Activated effector memory CD4-positive, alpha-beta T cell treated with anti-CD3 and anti-CD28 coated beads, Interleukin-2, amount 50 U/mL, for 16 hours (primary cell): ENCODE measurements around the gene GRID2IP.

Experiments used
- DNase-seq: peaks from one replicate; pipeline ENCODE4 v3.0.0-alpha.2; 2020

GRID2IP gene

DNA sequence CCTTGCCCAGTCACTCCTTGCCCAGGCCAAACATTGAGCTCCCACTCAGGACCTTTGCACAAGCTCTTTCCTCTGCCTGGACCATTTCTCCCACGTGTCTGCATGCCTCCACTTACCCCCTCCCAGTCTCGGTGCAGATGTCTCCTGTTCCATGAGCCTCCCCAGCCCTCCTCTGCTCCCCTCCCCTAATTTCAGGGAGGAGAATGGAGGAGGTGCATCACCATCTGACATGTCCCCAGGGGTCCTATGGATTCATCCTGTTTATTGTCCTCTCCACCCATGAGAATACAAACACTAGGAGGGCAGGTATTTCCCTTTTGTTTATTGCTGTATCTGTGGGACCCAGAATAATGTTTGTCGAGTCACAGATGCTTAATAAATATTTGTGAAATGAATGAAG is 8.6 kb upstream of the GRID2IP start:
- DNase-seq, result no peak

DNA sequence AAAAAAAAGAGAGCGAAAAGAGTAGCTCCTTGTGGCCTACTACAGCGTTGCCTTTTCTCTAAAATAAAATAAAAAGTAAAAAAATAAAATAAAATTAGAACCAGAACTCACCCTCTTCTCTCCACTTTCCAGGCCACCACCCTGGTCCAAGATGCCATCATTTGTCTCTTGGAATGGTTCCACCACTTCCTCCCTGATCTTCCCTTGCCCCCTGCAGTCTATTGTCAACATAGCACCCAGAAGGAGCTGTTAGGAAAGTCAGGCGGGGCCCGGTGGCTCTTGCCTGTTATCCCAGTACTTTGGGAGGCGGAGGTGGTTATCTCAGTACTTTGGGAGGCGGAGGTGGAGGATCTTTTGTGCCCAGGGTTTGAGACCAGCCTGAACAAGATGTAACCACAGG is 7.6 kb upstream of the GRID2IP start:
- no peak for DNase-seq

DNA sequence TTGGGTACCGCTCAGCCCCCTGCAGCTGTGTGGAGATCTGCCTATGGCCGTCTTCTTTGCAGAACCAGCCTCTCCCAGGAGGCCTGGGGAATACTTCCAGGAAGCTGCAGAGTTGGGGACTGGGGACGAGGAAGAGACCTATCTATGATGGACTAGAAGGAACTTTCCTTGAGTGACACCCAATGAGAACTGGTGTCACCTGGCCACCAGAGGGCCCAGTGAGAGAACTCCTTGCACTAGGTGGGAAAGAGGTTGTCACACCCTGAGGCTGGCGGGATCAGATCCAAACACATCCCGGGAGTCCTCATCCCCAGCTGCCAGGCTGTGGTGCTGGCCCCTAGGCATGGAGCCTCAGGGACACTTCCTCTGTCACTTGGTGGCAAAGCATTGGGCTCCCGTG is 4.9 kb upstream of the GRID2IP start:
- DNase-seq, result no peak

DNA sequence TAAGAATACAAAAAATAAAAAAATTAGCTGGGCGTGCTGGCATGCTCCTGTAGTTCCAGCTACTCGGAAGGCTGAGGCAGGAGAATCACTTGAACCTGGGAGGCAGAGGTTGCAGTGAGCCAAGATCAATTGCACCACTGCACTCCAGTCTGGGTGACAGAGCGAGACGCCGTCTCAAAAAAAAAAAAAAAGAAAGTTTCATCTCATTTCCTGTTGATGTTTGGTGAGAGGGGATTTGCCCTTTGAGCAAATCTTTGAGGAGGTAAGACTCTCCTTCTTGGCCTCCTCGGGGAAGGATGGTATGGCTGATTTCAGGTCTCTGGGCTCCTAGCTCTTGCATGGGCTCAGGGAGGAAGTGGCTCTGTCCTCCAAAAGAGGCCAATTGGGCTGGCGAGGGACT is 3.6 kb upstream of the GRID2IP start:
- no peak for DNase-seq

DNA sequence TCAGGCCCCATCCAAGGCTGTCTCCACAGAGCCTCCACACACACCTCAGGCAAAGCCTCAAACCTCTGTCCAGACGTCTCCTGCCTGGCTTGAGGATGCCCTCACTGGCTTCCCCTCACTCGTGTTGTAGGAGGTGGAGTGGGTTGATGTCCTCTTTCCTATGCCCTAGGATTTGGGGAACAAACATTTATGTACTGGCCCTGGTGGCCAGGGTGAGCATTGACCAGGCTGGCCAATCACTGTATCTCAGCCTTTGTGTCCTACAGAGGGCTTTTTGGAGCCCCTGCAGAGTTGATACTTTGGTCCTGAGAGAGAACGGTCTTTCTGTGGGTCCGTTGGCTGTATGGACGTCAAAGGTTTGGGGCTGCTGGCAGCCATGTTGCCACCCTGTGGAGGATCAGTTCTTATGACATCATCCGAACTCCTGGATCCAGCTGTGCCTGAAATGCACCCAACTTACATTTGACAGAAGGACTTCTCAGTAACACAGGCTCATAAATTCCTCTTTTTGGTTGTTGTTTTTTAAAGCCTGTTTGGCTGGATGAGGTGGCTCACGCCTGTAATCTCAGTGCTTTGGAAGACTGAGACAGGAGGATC is 2.3 kb upstream of the GRID2IP start:
- no peak for DNase-seq

DNA sequence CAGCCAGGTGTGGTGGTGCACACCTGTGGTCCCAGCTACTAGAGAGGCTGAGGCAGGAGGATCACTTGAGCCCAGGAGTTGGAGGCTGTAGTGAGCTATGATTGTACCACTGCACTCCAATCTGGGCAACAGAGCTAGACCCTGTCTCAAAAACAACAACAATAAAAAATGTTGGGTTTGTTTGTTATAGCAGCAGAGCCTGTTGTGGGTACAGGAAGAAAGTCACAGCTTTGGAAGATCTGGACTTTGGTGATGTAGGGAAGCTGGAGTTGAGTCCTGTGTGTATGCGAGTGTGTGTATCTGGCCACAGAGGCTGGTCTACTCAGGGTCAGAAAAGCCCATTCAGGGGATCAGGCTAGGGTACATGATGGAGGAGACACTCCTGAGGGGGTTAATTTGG is 3.9 kb downstream of the GRID2IP start:
- DNase-seq, result no peak

DNA sequence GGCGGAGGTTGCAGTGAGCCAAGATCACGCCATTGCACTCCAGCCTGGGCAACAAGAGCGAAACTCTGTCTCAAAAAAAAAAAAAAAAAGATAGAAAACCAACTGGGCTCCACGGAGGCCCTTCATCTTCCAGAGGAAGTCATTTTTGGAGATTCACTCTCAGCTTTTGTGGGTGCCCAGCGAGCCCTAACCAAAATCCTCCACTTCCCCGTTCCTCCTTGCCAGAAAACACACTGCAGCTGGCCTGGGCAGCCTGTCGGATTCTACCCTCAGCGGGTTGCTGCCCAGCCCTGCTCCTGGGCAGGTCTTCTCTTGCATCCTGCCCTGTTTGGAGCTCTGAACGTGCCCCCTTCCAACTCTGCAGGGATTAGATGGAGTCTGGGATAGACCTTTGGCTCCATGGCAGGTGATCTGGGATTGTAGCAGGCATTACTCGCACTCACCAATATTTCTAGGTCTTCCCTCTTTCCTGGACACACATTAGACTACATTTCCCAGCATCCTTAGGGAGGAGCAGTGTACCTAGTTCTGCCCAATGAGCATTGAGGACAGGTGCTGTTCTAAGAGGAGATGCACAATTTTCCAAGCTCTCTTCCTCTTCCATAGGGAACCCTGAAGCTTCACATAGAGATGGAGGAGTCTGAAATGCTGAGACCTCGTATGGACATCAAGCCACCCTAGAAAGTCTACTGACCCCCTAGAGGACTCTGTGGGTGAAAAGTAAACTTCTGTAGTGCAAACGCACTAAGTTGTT is 4.6 kb downstream of the GRID2IP start:
- DNase-seq, result no peak

DNA sequence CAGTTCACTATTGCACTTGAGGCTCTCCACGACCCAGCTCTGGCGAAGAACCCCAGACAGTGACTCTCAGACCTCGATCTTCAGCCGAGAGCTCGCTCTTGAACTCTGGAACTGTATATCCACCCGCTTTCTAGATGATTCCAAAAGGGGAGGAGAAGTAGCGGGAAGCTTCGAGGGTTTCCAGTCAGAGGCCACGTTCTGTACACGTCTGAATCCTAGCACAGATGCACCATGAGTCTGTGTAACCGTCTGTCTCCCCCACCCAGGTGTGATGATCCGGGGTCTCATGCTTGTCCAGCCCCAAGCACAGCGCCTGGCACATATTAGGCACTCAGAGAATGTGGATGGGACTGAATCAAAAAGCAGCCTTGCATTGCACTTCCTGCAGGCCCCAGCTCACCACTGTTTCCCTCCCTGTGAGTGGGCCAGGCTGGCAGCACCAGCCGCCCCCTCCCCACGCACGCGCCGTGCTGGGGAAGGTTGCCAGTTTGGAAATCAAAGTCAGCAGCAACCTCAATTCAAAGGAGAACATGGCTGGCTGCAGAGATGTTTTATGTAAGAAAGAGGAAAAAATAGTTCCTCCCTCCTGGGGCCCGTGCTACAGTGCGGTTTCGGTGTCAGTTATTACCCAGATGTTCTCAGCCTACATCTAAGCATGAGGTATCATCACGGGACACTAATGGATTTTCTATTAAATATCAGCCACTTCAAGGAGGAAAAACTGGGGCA is 5.7 kb downstream of the GRID2IP start:
- DNase-seq, result no peak

DNA sequence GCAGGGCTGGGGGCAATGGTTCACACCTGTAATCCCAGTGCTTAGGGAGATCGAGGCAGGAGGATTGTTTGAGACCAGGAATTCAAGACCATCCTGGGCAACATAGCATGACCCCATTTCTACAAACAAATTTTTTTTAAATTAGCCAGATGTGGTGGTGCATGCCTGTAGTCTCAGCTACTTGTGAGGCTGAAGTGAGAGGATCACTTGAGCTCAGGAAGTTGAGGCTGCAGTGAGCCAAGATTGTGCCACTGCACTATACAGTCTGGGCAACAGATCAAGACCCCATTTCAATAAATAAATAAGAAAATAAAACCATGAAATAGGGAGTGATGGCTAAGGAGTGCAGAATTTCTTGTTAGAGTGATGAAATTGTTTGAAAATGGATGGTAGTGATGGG is 8.9 kb downstream of the GRID2IP start:
- no peak for DNase-seq

DNA sequence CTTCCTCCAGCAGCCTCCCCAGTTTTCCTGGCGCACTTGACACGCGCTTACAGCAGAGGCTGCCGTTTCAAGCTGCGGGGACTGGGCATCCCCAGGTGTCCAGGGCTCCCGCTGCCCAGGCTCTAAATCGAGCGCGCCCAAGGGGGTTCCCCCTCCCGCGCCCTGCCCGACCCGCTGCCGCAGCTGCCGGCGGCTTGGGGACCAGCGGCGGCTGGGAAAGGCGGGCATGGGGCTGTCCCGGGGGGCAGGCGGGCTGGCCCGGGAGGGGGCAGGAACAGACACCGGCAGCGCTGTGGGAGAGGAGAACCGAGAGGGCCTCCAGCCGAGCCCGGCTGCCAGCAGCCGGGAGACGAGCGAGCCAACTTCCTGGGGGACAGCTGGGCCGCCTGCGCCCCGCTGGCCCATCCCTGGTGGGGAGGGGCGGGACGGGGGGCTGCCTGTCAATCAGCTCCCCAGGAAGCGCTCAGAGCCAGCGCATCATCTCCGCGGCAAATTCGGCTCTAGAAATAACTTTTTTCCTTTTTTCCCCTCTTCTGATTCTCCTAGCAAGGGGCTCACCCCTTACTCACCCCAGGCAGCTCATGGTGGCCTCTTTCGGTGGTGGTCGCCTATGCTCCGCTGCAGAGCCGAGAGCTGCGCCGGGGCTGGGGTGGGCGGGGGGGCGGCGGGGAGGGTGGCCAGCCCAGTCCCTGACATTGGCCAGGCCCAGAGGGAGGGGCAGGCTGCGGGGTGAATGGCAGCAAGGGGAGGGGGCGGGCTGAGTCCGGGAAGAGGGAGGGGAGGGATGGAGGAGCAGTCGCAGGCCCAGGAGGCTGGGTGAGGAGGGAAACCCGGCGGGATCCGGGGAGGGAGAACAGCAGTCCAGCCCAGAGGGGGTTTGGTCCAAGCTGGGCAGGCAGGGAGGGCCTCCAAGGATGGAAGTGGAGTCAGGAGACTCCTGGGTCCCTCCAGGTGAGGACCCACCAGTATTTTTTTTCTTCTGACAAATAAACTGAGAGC is 14.7 kb downstream of the GRID2IP start:
- no peak for DNase-seq

DNA sequence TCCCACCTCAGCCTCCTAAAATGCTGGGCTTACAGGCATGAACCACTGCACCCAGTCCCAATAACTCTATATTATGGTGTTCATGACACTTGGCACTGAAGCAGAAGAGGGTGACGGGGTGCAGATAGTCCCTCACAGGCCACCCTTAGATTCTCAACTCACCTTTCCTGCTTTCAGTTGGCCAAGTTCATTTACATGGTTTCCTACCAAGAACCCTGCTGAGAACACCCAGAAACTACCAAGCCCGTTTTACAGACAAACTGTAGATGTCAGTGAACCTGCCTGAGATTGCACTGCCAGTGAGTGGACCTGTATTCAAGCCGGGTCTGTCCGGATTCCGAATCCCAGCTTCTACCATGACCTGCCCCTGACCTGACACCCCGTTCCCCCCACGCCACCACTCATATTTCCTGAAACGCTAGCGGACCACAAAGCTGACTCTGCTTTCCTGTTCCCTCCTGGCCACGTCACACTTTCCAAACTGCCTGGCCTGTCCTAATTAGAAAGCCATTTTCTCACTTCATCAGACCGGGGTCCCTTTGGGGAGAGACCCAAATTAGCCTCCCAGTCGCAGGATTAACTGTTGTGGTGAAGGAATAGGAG is 17.3 kb downstream of the GRID2IP start:
- DNase-seq, result peak; percentile 71

DNA sequence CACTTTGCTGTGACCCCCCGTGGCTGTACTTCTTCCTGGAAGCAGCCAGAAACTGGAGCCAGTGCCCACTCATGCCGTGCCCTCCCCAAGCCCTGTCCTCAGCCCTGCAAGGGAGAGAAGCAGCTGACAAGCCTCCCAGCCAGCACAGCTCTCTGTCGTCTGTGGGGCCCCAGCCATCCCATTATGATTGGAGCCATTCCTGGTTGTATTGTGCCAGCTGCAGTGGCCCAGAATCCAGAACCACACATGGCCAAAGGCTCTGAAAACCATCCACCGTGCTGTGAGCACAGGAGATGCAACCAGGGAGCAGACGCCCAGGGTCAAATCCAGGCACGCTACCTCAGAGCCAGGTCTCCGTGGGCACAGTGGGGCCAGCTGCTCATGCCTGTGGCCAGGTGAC is 18.7 kb downstream of the GRID2IP start:
- DNase-seq, result no peak

DNA sequence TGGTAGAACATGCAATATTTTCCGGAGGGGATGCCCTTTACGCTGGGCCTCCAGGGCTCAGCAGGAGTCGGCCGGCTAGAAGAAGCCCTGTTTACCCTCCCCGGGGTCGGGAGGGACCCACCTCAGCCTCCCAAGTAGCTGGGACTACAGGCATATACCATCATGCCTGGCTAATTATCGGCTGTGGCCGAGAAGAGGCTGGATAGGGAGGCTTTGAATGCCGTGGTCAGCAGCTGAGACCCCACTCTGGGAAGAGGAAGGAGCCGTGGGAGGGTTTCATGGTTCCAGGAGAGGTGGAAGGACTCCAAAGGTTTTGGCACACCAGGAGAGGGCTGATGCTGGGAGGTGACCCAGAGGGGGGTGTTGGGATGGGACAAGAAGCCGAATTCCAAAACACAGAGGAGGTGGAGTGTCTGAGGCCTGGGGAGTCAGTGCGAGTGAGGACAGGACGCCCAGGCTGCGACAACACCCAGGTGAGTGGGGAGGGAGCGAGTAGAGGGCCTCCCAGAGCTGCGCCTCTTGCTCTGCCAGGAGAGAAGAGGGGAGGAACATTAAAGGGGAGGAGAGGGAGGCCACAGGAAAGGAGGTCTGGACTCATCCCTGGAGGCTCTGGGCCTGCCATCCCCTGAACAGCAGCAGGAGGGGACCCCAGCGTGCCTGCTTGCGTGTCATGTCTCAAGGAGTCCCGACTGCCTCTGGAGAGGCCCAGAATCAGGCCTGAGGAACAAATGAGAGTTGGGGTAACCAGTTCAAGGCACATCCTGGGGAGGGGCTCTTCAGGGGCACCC is 19.6 kb downstream of the GRID2IP start:
- DNase-seq, result no peak

DNA sequence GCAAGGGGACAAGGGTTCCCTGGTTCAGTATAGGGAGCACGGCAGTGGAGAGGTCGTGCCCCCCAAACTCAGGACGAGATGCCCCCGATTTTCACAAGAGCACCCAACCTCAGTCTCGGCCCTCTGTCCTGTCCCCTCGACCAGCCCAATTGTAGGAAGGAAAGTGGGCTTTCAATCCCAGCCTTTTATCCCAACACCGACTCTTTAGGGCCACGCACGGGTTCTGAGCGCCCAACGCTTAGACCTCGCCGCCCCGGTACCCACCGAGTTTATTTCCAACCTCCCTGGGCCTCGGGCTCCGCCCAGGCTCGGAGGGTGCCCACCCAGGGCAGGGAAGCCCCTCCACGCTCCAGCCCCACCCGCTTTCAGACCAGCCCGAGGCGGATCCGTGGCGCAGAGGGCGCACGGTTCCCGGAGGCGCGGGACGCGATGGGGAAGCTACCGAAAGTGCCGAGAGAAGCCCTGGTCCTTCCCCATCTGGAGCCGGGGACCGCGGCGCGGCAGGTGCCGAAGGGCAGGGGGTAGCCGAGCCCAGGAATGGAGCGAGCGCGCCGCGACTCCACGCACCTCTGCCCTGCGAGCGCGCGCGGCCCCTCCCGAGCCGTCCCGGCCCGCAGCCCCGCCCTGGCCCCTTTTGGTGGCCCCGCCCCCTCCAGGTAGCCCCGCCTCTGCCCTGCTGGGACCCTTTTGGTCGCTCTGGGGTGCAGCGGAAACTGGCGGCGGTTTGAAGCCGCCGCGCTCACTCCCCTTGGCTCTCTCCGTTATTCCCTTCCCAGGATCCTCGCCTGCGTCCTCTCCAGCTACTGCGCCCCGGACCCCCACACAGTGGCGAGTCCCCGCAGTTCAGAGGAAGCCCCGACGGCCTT is 20.4 kb downstream of the GRID2IP start:
- DNase-seq, result peak; percentile 76

DNA sequence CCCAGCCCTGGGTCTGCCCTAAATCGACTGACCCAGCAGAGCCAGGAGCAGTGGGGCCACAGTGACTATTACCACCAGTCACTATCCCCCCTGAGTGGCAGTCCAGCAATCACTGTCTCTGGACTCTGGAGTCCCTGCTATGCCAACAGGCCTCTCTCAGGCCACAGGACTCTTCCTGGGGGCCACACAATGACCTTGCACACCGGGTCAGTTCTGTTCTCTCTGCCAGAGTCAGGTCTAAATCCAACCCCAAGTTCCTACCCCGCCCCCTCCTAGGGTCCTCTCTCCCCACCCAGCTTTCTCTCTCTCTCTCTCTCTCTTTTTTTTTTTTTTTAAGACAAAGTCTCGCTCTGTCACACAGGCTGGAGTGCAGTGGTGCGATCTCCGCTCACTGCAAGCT is 21.6 kb downstream of the GRID2IP start:
- DNase-seq, result no peak

DNA sequence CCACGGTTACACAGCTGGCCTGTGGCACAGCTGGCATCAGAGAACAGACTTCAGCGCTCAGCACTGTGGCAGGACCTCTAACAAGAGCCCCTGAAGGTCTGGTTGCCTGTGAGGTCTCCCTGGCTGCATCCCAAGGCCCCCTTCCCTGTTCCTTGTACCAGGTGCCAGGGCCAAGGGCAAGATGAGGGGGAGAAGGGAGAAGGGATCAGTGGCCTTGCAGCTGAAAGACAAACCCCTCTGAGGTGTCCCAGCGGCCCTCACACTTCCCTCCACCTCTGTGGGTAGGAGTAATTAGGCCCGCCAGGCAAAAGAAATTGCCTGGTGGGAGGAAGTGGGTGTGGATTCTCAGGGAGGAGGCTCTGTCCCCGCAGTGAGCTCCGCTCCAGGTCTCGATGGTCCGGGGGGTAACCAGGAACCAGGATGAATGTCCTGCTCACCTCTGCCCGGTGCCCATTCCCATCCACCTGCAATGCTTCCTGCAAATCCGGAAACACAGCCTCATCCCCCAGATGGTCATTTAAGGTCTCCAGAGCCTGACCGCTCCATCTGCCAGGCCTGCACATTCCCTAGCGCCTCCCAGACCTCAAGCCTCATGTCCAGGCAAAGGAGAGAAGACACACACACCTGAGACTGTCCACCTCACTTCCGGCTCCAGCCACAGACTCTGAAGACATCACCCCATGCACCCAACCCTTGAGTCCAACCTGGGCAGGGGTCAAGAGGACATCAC is 22.7 kb downstream of the GRID2IP start:
- DNase-seq, result no peak

DNA sequence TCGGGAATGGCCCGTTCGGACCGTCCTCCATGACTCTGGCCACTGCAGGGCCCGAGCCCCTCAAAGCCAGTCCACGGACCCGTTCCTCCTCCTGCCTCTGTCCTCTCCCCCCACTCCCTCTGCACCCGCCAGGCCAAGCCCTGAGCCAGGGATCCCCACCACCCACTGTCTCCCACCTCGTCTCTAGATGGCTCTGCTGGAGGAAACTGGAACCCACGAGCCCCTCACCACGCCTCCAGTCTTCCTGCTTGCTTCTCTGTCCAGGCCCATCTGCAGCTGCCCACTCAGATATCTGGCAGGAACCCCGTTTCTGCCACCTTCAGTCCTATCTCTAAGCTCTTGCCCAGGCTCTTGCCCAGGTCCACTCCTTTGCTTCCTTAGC is 24.3 kb downstream of the GRID2IP start:
- no peak for DNase-seq

DNA sequence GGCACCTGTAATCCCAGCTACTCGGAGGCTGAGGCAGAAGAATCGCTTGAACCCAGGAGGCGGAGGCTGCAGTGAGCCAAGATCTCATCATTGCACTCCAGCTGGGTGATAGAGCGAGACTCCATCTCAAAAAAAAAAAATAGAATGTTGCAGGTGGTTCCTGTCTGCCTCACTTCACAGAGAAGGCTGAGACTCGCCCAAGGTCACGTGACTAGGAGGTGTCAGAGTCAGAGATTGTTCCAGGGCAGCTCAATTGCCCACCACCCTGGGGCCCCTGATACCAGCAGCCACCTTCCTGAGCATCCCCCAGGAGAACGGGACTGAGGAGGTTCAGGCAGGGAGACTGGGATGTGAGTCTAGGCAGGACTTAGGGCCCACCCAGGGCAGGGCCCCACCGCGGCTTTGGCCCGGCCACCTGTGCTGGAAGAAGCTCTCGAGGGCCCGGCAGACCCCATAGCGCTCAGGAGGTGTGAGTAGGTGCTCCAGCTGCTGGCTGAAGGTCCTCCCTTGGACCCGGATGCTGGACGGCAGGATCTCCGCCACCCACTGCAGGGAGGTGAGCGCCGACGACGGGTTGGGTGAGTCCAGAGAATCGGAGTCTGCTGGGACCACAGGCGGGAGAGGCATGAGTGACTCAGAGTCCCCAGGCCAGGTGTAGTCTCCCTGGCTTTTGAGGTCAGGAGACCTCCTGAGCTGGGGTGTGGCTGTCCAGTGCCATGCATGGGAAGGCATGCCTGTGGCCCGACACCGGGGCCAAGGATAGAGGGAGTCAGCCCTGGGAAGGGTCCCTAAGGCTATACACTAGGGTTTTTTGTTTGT is 30.9 kb downstream of the GRID2IP start:
- DNase-seq, result no peak

DNA sequence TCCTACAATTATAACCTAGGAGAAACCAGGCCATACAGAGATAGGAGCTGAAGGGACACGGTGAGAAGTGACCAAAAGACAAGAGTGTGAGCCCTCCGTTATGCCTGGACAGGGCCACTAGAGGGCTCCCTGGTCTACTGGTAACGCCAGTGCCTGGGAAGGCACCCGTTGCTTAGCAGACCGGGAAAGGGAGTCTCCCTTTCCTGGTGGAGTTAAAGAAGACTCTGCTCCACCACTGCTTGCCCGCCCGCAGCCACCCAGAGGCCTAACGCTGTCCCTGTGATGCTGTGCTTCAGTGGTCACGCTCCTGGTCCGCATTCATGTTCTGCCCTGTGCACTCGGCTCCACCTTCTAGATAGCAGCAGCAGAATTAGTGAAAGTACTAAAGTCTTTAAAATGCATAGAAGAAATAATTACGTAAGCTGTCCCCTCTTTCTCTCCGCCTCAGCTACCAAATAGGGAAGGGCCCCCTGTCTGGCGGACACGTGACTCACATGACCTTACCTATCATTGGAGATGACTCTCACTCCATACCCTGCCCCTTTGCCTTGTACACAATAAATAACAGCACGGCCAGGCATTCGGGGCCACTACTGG is 34.8 kb downstream of the GRID2IP start:
- peak; percentile 89 for DNase-seq
